Keratinocyte (primary cell): ENCODE measurements around the gene RNF144A. TPM values are rescaled to one million over a fixed set of nuclear protein-coding genes. Genes with fewer than 3 reads are reported as not detected.

Experiments used
- DNase-seq: peaks from one replicate; pipeline ENCODE4 v3.0.0-alpha.2; 2011; ENCODE audit warnings: low read depth, missing footprints, low spot score
- FAIRE-seq: peaks from 2 replicates; lab custom pipeline; 2011; peaks lifted over from hg19 to GRCh38; lab: Jason Lieb, UNC
- H2AFZ ChIP-seq: 2 replicates; pipeline ENCODE4 v1.6.0; 2012; ENCODE audit warnings: low read length, control low read depth, inconsistent platforms; ENCODE audit not compliant: control insufficient read depth
- H3K27ac ChIP-seq: 2 replicates; pipeline ENCODE4 v1.5.1; 2011; ENCODE audit warnings: low read length; ENCODE audit not compliant: control insufficient read depth, insufficient read depth
- H3K27me3 ChIP-seq: 3 replicates; pipeline ENCODE4 v1.6.0; 2011; ENCODE audit warnings: low read length; ENCODE audit not compliant: control insufficient read depth, insufficient read depth; ENCODE audit errors: extremely low read depth
- H3K36me3 ChIP-seq, 2 experiments: 2 replicates in 1 of 2; 3 replicates in 1 of 2; pipeline ENCODE4 v1.5.1; 2011; ENCODE audit warnings: low read length in 2 of 2, mild to moderate bottlenecking in 1 of 2; ENCODE audit not compliant: control insufficient read depth in 2 of 2, insufficient read depth in 2 of 2; ENCODE audit errors: extremely low read depth in 1 of 2
- H3K4me1 ChIP-seq: 3 replicates; pipeline ENCODE4 v1.5.1; 2011; ENCODE audit warnings: low read length; ENCODE audit not compliant: control insufficient read depth, insufficient read depth; ENCODE audit errors: extremely low read depth
- H3K4me2 ChIP-seq: 3 replicates; pipeline ENCODE4 v1.6.0; 2011; ENCODE audit warnings: low read depth, low read length; ENCODE audit not compliant: control insufficient read depth, insufficient read depth; ENCODE audit errors: extremely low read depth
- H3K4me3 ChIP-seq, 3 experiments: fragments of 200-600 bp in 1 of 3; sonication (generic) in 1 of 3; 2 replicates in 2 of 3; 3 replicates in 1 of 3; pipeline ENCODE4 v1.5.1; 2011 to 2016; ENCODE audit warnings: low read length in 3 of 3, mild to moderate bottlenecking in 3 of 3, control low read depth in 2 of 3, inconsistent platforms in 1 of 3, low read depth in 1 of 3, mixed read lengths in 1 of 3, mixed run types in 1 of 3, moderate library complexity in 1 of 3; ENCODE audit not compliant: control insufficient read depth in 2 of 3, insufficient read depth in 2 of 3; ENCODE audit errors: extremely low read depth in 1 of 3
- H3K79me2 ChIP-seq: 2 replicates; pipeline ENCODE4 v1.6.0; 2012; ENCODE audit warnings: low read length; ENCODE audit not compliant: control insufficient read depth, insufficient read depth
- H3K9ac ChIP-seq: 3 replicates; pipeline ENCODE4 v1.6.0; 2011; ENCODE audit warnings: low read length; ENCODE audit not compliant: control insufficient read depth, insufficient read depth; ENCODE audit errors: extremely low read depth
- H3K9me1 ChIP-seq: 3 replicates; pipeline ENCODE4 v1.6.0; 2011; ENCODE audit warnings: low read length; ENCODE audit not compliant: control insufficient read depth, insufficient read depth; ENCODE audit errors: extremely low read depth
- H3K9me3 ChIP-seq: 2 replicates; pipeline ENCODE4 v1.5.1; 2012; ENCODE audit warnings: low read depth, low read length; ENCODE audit not compliant: control insufficient read depth
- H4K20me1 ChIP-seq: 3 replicates; pipeline ENCODE4 v1.6.0; 2011; ENCODE audit warnings: low read length; ENCODE audit not compliant: control insufficient read depth, insufficient read depth; ENCODE audit errors: extremely low read depth
- CTCF ChIP-seq, 3 experiments: IDR thresholded peaks in 1 of 3; conservative IDR thresholded peaks in 1 of 3; optimal IDR thresholded peaks in 1 of 3; 2 replicates in 2 of 3; 3 replicates in 1 of 3; pipeline versions ENCODE3 to v1.5.1; 2011; ENCODE audit warnings: low read length in 3 of 3, mild to moderate bottlenecking in 3 of 3, moderate library complexity in 2 of 3, control low read depth in 1 of 3, inconsistent platforms in 1 of 3; ENCODE audit not compliant: insufficient read depth in 2 of 3; ENCODE audit errors: extremely low read depth in 1 of 3
- EZH2 ChIP-seq: IDR thresholded peaks from one replicate; pipeline ENCODE4 v1.6.1; 2012; ENCODE audit warnings: inconsistent platforms, mild to moderate bottlenecking, low read length, moderate library complexity
- dilution Hi-C: fragments of 300-500 bp; cut with MboI; formaldehyde crosslinking; loops from one replicate; pipeline ENCODE4 v1.7.0; 2020; ENCODE audit warnings: low sequenced_read_pairs; ENCODE audit not compliant: extremely low pct_ligation_motif_present
- polyA plus RNA-seq, 5 experiments: library from polyadenylated mRNA; depleted of rRNA in 3 of 5; stranded (reverse) in 3 of 5; stranded (forward) in 1 of 5; unstranded in 1 of 5; fragments of >200 nt; gene quantifications; 1 replicate in 1 of 5; 2 replicates in 3 of 5; 3 replicates in 1 of 5; pipeline versions ENCODE4 v1.2.1 to v1.2.3, GENCODE V29; 2011 to 2012; ENCODE audit warnings: missing spikeins in 2 of 5, low read depth in 1 of 5, low replicate concordance in 1 of 5

The RNF144A gene
- polyA plus RNA-seq, 1 donor (not counting 4 experiments of a cell fraction or from before 2014, with no cell fraction given): 1.4 TPM

GRCh38 chr2:6986912-6987361 is 69.7 kb downstream of the RNF144A start:
- TF ChIP-seq EZH2: no peak
- no peak for TF ChIP-seq CTCF (optimal IDR thresholded peaks at IDR 0.05 in 1 of 3, IDR thresholded peaks at IDR 0.05 in 1 of 3, conservative IDR thresholded peaks at IDR 0.05 in 1 of 3; ENCODE audit: extremely low read depth in 1 of 3, insufficient read depth in 2 of 3, low read length in 3 of 3)
- no peak overlapping the region for H3K27ac ChIP-seq
- H3K27me3 ChIP-seq: no peaks in the 10 kb centered on the region
- H3K4me2 ChIP-seq: no peak overlapping the region
- no peaks in the 10 kb centered on the region for H3K9me1 ChIP-seq
- no peak for DNase-seq
- no peaks in the 10 kb centered on the region for H3K36me3 ChIP-seq
- no peak overlapping the region for H2AFZ ChIP-seq
- H3K4me1 ChIP-seq: no peaks in the 10 kb centered on the region
- H3K79me2 ChIP-seq: no peaks in the 10 kb centered on the region
- H3K9me3 ChIP-seq: no peaks in the 10 kb centered on the region
- H3K4me3 ChIP-seq: no peak overlapping the region
- H3K9ac ChIP-seq: no peak overlapping the region
- FAIRE-seq: no peak
- dilution Hi-C loops: no loop called here
- H4K20me1 ChIP-seq: no peaks in the 10 kb centered on the region

- Histone ChIP-seq H3K4me3 (no peak overlapping the region), H3K9ac (no peak overlapping the region), H3K27me3 (no peaks in the 10 kb centered on the region), H3K9me1 (no peaks in the 10 kb centered on the region), H3K4me1 (no peaks in the 10 kb centered on the region), H3K9me3 (no peaks in the 10 kb centered on the region), H3K36me3 (no peaks in the 10 kb centered on the region), H3K79me2 (no peaks in the 10 kb centered on the region), H3K27ac (no peak overlapping the region), H2AFZ (no peak overlapping the region), H4K20me1 (no peaks in the 10 kb centered on the region), H3K4me2 (no peak overlapping the region)
- no peak for TF ChIP-seq EZH2
- TF ChIP-seq CTCF (optimal IDR thresholded peaks at IDR 0.05 in 1 of 3, IDR thresholded peaks at IDR 0.05 in 1 of 3, conservative IDR thresholded peaks at IDR 0.05 in 1 of 3; ENCODE audit: extremely low read depth in 1 of 3, insufficient read depth in 2 of 3, low read length in 3 of 3): no peak
- FAIRE-seq (no peak), DNase-seq (no peak)
- dilution Hi-C loops: no loop called here
Observed at GRCh38 chr2:6990871-6991270, 73.7 kb downstream of the RNF144A start.
